HepG2 (cell line): ENCODE results near the gene SYT9. TPM values are rescaled to one million over a fixed set of nuclear protein-coding genes. Genes with fewer than 3 reads are reported as not detected.

Source experiments
- ATAC-seq: fragments of 200-7000 bp; cut with Tn5 transposase; 3 replicates; pipeline ENCODE4 v1.9.1; 2020; ENCODE audit warnings: mild to moderate bottlenecking, moderate library complexity
- BruUV-seq: library from RNA; stranded (reverse); fragments of 400-500 nt; replicated peaks from 2 replicates; lab custom pipeline; 2021; lab: Mats Ljungman, UMichigan
- CTCF ChIA-PET: fragments of 300-600 bp; formaldehyde crosslinking; extraction: SDS; loops from one replicate; lab custom pipeline; 2021; ENCODE audit warnings: low total read pairs, inconsistent platforms, low intra/inter-chr PET ratio; lab: Yijun Ruan, JAX
- POLR2A ChIA-PET: fragments of 350-600 bp; sonication (Branson Sonifier 250); formaldehyde crosslinking; loops from one replicate; lab custom pipeline; 2020; ENCODE audit warnings: antibody characterized with exemption, inconsistent platforms; lab: Yijun Ruan, JAX
- DNase-seq: peaks from one replicate; pipeline ENCODE4 v3.0.0-alpha.2; 2015; ENCODE audit warnings: low spot score
- FAIRE-seq: peaks from 3 replicates; lab custom pipeline; 2011; peaks lifted over from hg19 to GRCh38; lab: Jason Lieb, UNC
- H2AFZ ChIP-seq: one replicate; pipeline ENCODE4 v1.6.1; 2011; ENCODE audit warnings: low read length, inconsistent platforms
- H3K27ac ChIP-seq: fragments of 300-600 bp; 3 replicates; pipeline ENCODE4 v1.8.0; 2011; ENCODE audit warnings: mixed run types, mild to moderate bottlenecking, mixed read lengths, low read length, inconsistent platforms; ENCODE audit not compliant: insufficient read depth; ENCODE audit errors: extremely low read length
- H3K27me3 ChIP-seq, 2 experiments: fragments of 200-600 bp in 1 of 2; 2 replicates in 1 of 2; 3 replicates in 1 of 2; pipeline versions ENCODE4 v1.6.0 to v1.8.0; 2011; ENCODE audit warnings: low read length in 2 of 2, mild to moderate bottlenecking in 2 of 2, moderate library complexity in 2 of 2, inconsistent platforms in 1 of 2; ENCODE audit not compliant: insufficient read depth in 2 of 2, control insufficient read depth in 1 of 2
- H3K36me3 ChIP-seq, 2 experiments: fragments of 200-600 bp in 1 of 2; replicated peaks in 1 of 2; 2 replicates in 1 of 2; 3 replicates in 1 of 2; pipeline versions ENCODE4 v1.5.1 to v1.8.0; 2011; ENCODE audit warnings: low read length in 2 of 2, inconsistent platforms in 1 of 2; ENCODE audit not compliant: insufficient read depth in 2 of 2, control insufficient read depth in 1 of 2
- H3K4me1 ChIP-seq: 2 replicates; pipeline ENCODE4 v1.5.1; 2012; ENCODE audit warnings: low read length, inconsistent platforms; ENCODE audit not compliant: insufficient read depth
- H3K4me2 ChIP-seq: 2 replicates; pipeline ENCODE4 v1.6.0; 2011; ENCODE audit warnings: low read depth, low read length, inconsistent platforms
- H3K4me3 ChIP-seq, 3 experiments: fragments of 200-600 bp in 1 of 3; sonication (generic), shearing (Covaris generic) in 1 of 3; replicated peaks in 1 of 3; 2 replicates each; pipeline ENCODE4 v1.5.1; 2011 to 2016; ENCODE audit warnings: low read length in 3 of 3, inconsistent platforms in 2 of 3, low read depth in 2 of 3, mild to moderate bottlenecking in 2 of 3, control low read depth in 1 of 3, mixed read lengths in 1 of 3; ENCODE audit not compliant: insufficient read depth in 1 of 3
- H3K79me2 ChIP-seq: one replicate; pipeline ENCODE4 v1.6.1; 2011; ENCODE audit warnings: low read length, inconsistent platforms; ENCODE audit not compliant: insufficient read depth
- H3K9ac ChIP-seq: 2 replicates; pipeline ENCODE4 v1.6.0; 2011; ENCODE audit warnings: mild to moderate bottlenecking, low read depth, low read length, inconsistent platforms; ENCODE audit not compliant: insufficient read depth
- H3K9me3 ChIP-seq: 2 replicates; pipeline ENCODE4 v1.5.1; 2012; ENCODE audit warnings: mild to moderate bottlenecking, low read length
- H4K20me1 ChIP-seq: 2 replicates; pipeline ENCODE4 v1.6.0; 2011; ENCODE audit warnings: inconsistent platforms, mild to moderate bottlenecking, low read length, moderate library complexity; ENCODE audit not compliant: insufficient read depth
- ARHGAP35 ChIP-seq: sonication (generic); formaldehyde crosslinking; IDR thresholded peaks from 2 replicates; pipeline ENCODE4 v1.9.0; 2022; ENCODE audit warnings: mild to moderate bottlenecking, inconsistent platforms, moderate library complexity, missing genetic modification reagents, borderline replicate concordance
- DNMT1 ChIP-seq: sonication (generic); formaldehyde crosslinking; IDR thresholded peaks from 2 replicates; pipeline ENCODE4 v1.5.1; 2020; ENCODE audit warnings: mild to moderate bottlenecking, missing genetic modification reagents
- MIER3 ChIP-seq: IDR thresholded peaks from 2 replicates; pipeline ENCODE4 v1.6.1; 2016; ENCODE audit warnings: missing compliant biosample characterization, borderline replicate concordance
- PHF5A ChIP-seq: IDR thresholded peaks from one replicate; pipeline ENCODE4 v1.6.1; 2018; ENCODE audit warnings: low read depth, missing genetic modification reagents; ENCODE audit not compliant: unreplicated experiment
- POLR2AphosphoS2 ChIP-seq: IDR thresholded peaks from 2 replicates; pipeline ENCODE4 v1.6.1; 2011; ENCODE audit warnings: low read depth, low read length, improper control_type of control experiment
- PRDM10 ChIP-seq: sonication (generic); formaldehyde crosslinking; IDR thresholded peaks from 2 replicates; pipeline ENCODE4 v1.4.0; 2020; ENCODE audit warnings: low read depth, missing genetic modification reagents
- RXRB ChIP-seq: IDR thresholded peaks from 2 replicates; pipeline ENCODE4 v1.6.1; 2016; ENCODE audit warnings: borderline replicate concordance, missing genetic modification reagents, missing compliant biosample characterization
- SMAD3 ChIP-seq: sonication (generic); formaldehyde crosslinking; IDR thresholded peaks from 2 replicates; pipeline ENCODE4 v1.4.0; 2020; ENCODE audit warnings: missing genetic modification reagents
- ZFP62 ChIP-seq: sonication (generic); formaldehyde crosslinking; IDR thresholded peaks from 2 replicates; pipeline ENCODE4 v1.4.0; 2020; ENCODE audit warnings: missing genetic modification reagents
- ZNF274 ChIP-seq: sonication (generic); formaldehyde crosslinking; IDR thresholded peaks from 2 replicates; pipeline ENCODE4 v1.5.1; 2020; ENCODE audit warnings: mild to moderate bottlenecking, missing genetic modification reagents
- ZNF615 ChIP-seq: sonication (generic); formaldehyde crosslinking; IDR thresholded peaks from 2 replicates; pipeline ENCODE4 v1.5.0; 2020; ENCODE audit warnings: mild to moderate bottlenecking, missing genetic modification reagents, borderline replicate concordance
- ZSCAN29 ChIP-seq: sonication (generic); formaldehyde crosslinking; conservative IDR thresholded peaks from 2 replicates; pipeline ENCODE4 v1.4.0; 2020; ENCODE audit warnings: mild to moderate bottlenecking, missing genetic modification reagents
- WGBS: methylation state at CpG from one replicate; pipeline ENCODE4 v1.1.6; 2017; ENCODE audit warnings: low lambda C conversion rate; 5-methylcytosine and 5-hydroxymethylcytosine counted together
- in situ Hi-C: cut with HindIII; loops from 2 replicates; pipeline ENCODE4 v1.10.0; 2017; ENCODE audit warnings: low pct_unique_long_range_greater_than_20kb; ENCODE audit not compliant: extremely low pct_ligation_motif_present
- intact Hi-C: fragments of 100-400 bp; cut with micrococcal nuclease; formaldehyde crosslinking; loops from one replicate; pipeline ENCODE4 v1.10.0; 2022; ENCODE audit not compliant: unreplicated experiment
- polyA plus RNA-seq, 8 experiments: library from polyadenylated mRNA; depleted of rRNA in 3 of 8; stranded (reverse) in 7 of 8; unstranded in 1 of 8; fragments of >200 nt; fragmentation: Illumina TruSeq in 4 of 8; extraction: Trizol in 4 of 8; gene quantifications; 2 replicates each; pipeline versions ENCODE4 v1.2.1 to v1.2.3, GENCODE V29; 2011 to 2016; ENCODE audit warnings: low read depth in 4 of 8, missing spikeins in 1 of 8, mixed read lengths in 1 of 8; ENCODE audit not compliant: insufficient read depth in 1 of 8
- total RNA-seq, 5 experiments: library from RNA; depleted of rRNA; stranded (reverse); fragments of >200 nt; fragmentation: Illumina TruSeq; extraction: Trizol; gene quantifications; 2 replicates each; pipeline ENCODE4 v1.2.3, GENCODE V29; 2016; ENCODE audit warnings: low read depth in 1 of 5
- TF ChIP-seq, protein P1 (sequence below), 2 experiments: sonication (generic) in 1 of 2; formaldehyde crosslinking in 1 of 2; IDR thresholded peaks; 2 replicates each; pipeline versions ENCODE4 v1.6.1 to v1.9.0; 2014 to 2022; ENCODE audit warnings: antibody characterized with exemption in 1 of 2, borderline replicate concordance in 1 of 2, inconsistent platforms in 1 of 2, low read depth in 1 of 2, missing genetic modification reagents in 1 of 2
- TF ChIP-seq, protein P2 (sequence below): IDR thresholded peaks from 2 replicates; pipeline ENCODE4 v1.6.1; 2016; ENCODE audit warnings: missing genetic modification reagents, missing compliant biosample characterization

Gene SYT9
- total and polyA plus RNA-seq, 2 of the 13 experiments (the other 11 are each of a cell fraction or from before 2014, with no cell fraction given) = not detected

- ATAC-seq (no peak), DNase-seq (no peak), FAIRE-seq (no peak)
- H3K27ac ChIP-seq = no peak overlapping the region
- ChIA-PET POLR2A (no interaction called here), CTCF (no interaction called here)
- in situ Hi-C loops = no loop called here
- no peak overlapping the region for H2AFZ ChIP-seq
- WGBS = 79% methylated on average over 2 of the region's 3 CpGs
- H3K79me2 ChIP-seq = no peaks in the 10 kb centered on the region
- no peak overlapping the region for H3K9ac ChIP-seq
- H3K4me1 ChIP-seq = no peaks in the 10 kb centered on the region
- H3K4me3 ChIP-seq = no peak overlapping the region
- BruUV-seq = no TSS peak
- intact Hi-C loops = no loop called here
- H3K36me3 ChIP-seq = no peaks in the 10 kb centered on the region
- no peaks in the 10 kb centered on the region for H3K9me3 ChIP-seq
- no peaks in the 10 kb centered on the region; a peak in 1 of 5 replicates for H3K27me3 ChIP-seq
- no peak overlapping the region for H3K4me2 ChIP-seq
- no peaks in the 10 kb centered on the region for H4K20me1 ChIP-seq
- TF ChIP-seq ZNF615 (CRISPR knock-in tag) (no peak), DNMT1 (CRISPR knock-in tag) (no peak), ZNF274 (no peak), POLR2AphosphoS2 (no peak), RXRB (CRISPR knock-in tag) (no peak), PRDM10 (CRISPR knock-in tag) (no peak), PHF5A (CRISPR knock-in tag) (no peak), ARHGAP35 (CRISPR knock-in tag) (no peak), ZFP62 (CRISPR knock-in tag) (no peak), MIER3 (no peak), ZSCAN29 (CRISPR knock-in tag) (no peak), SMAD3 (no peak)
- TF ChIP-seq, protein P1, sequence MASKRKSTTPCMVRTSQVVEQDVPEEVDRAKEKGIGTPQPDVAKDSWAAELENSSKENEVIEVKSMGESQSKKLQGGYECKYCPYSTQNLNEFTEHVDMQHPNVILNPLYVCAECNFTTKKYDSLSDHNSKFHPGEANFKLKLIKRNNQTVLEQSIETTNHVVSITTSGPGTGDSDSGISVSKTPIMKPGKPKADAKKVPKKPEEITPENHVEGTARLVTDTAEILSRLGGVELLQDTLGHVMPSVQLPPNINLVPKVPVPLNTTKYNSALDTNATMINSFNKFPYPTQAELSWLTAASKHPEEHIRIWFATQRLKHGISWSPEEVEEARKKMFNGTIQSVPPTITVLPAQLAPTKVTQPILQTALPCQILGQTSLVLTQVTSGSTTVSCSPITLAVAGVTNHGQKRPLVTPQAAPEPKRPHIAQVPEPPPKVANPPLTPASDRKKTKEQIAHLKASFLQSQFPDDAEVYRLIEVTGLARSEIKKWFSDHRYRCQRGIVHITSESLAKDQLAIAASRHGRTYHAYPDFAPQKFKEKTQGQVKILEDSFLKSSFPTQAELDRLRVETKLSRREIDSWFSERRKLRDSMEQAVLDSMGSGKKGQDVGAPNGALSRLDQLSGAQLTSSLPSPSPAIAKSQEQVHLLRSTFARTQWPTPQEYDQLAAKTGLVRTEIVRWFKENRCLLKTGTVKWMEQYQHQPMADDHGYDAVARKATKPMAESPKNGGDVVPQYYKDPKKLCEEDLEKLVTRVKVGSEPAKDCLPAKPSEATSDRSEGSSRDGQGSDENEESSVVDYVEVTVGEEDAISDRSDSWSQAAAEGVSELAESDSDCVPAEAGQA (IDR thresholded peaks at IDR 0.05; ENCODE audit: low read depth) = no peak
- TF ChIP-seq, protein P1 (CRISPR knock-in tag; IDR thresholded peaks at IDR 0.05; ENCODE audit: borderline replicate concordance) = no peak
- TF ChIP-seq, protein P2, sequence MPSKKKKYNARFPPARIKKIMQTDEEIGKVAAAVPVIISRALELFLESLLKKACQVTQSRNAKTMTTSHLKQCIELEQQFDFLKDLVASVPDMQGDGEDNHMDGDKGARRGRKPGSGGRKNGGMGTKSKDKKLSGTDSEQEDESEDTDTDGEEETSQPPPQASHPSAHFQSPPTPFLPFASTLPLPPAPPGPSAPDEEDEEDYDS (CRISPR knock-in tag) = no peak
These were observed 249.5 kb downstream of the SYT9 start for GRCh38 chr11:7501251-7501650.
